ENCODE data around the gene RESP18.

GRCh38 chr2:219285373-219285735 is 47.2 kb downstream of the RESP18 start:
- TF ChIP-seq CTCF (tag by site-specific recombination; IDR thresholded peaks at IDR 0.05): no peak
- TF ChIP-seq TCF7L2 (IDR thresholded peaks at IDR 0.05; ENCODE audit: borderline replicate concordance, low read depth, low read length): no peak
- TF ChIP-seq ZNF513 (tag by site-specific recombination; IDR thresholded peaks at IDR 0.05): no peak
- no peak for TF ChIP-seq HIC1 (tag by site-specific recombination; IDR thresholded peaks at IDR 0.05)
- TF ChIP-seq YY1 (tag by site-specific recombination; IDR thresholded peaks at IDR 0.05): no peak
- no peak for TF ChIP-seq YY2 (tag by site-specific recombination; IDR thresholded peaks at IDR 0.05)
- no peak for TF ChIP-seq ZNF416 (tag by site-specific recombination; IDR thresholded peaks at IDR 0.05)
- no peak for TF ChIP-seq ZBTB49 (tag by site-specific recombination; IDR thresholded peaks at IDR 0.05; ENCODE audit: low read depth)
- TF ChIP-seq ZNF175 (tag by site-specific recombination; IDR thresholded peaks at IDR 0.05): no peak

Data from HEK293 (cell line).